ENCODE results near the gene SBNO1. TPM values are rescaled to one million over a fixed set of nuclear protein-coding genes. Genes with fewer than 3 reads are reported as not detected.

The SBNO1 gene
- total and polyA plus RNA-seq, 2 donors (not counting 3 experiments of a cell fraction or from before 2014, with no cell fraction given): 4.8 to 34.2 TPM

DNA sequence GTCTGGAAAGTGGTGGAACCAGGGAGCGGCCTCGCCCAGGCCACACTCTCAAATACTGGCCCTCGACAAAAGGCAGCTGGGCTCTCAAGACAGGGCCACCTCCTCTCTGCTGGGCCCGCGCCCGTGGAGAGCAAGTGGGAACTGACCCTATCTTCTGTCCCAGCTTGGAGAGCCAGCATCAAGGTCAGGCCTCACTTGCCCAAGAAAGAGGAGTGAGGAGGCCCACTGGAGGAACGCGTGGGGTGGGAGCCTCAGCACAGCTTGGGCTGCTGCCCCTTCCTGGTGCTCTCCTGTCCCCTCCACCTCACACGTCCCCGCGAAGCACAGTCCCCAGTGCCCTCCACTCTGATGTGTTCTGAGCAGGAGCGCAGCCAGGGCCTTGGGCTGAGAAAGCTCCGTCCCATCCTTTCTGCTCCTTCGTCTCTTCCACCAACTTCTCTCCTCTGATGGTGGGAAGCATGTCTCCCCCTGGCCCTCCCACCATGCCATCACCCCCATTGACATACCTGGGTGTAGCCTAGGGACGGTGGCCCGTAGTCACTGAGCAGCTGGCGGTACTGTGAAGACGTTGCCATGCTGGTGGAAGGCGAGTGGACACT is 97.9 kb downstream of the SBNO1 start:
- Histone ChIP-seq H3K9me3 (replicated peaks; ENCODE audit: control insufficient read depth, insufficient read depth, low read length) (no peaks in the 10 kb centered on the region), H3K4me2 (ENCODE audit: insufficient read depth, low read length) (no peak overlapping the region), H2AFZ (ENCODE audit: low read depth, low read length) (no peak overlapping the region), H3K9me1 (replicated peaks; ENCODE audit: control insufficient read depth, extremely low read depth, insufficient read depth, low read length) (no peaks in the 10 kb centered on the region), H3K9ac (replicated peaks; ENCODE audit: extremely low read depth, insufficient read depth, low read length) (no peak overlapping the region), H3K4me1 (ENCODE audit: control insufficient read depth, extremely low read depth, insufficient read depth, low read length) (peaks cover 21% of the 10 kb centered on the region), H3K27ac (ENCODE audit: insufficient read depth, low read depth, low read length) (no peak overlapping the region), H3K4me3 (replicated peaks in 1 of 3; ENCODE audit: insufficient read depth in 1 of 3, low read depth in 1 of 3, low read length in 3 of 3) (no peak overlapping the region), H4K20me1 (replicated peaks; ENCODE audit: control insufficient read depth, extremely low read depth, insufficient read depth, low read length) (no peaks in the 10 kb centered on the region), H3K27me3 (ENCODE audit: control insufficient read depth in 2 of 2, insufficient read depth in 2 of 2, low read length in 2 of 2) (no peaks in the 10 kb centered on the region), H3K79me2 (ENCODE audit: control insufficient read depth, insufficient read depth, low read length) (peaks cover 69% of the 10 kb centered on the region), H3K36me3 (ENCODE audit: control insufficient read depth in 2 of 2, extremely low read depth in 1 of 2, insufficient read depth in 2 of 2, low read length in 2 of 2) (peaks cover 12 to 38% of the 10 kb centered on the region in 2 experiments)
- no TSS peak for BruUV-seq (replicated peaks)
- ChIA-PET POLR2A (no interaction called here), CTCF (interaction anchor here (1.5 to 2.7 kb wide), 2 partner anchors 29 to 99 kb away, joined by 4 to 6 read pairs; no protein-coding TSS in a partner anchor)
- TF ChIP-seq, protein P1, sequence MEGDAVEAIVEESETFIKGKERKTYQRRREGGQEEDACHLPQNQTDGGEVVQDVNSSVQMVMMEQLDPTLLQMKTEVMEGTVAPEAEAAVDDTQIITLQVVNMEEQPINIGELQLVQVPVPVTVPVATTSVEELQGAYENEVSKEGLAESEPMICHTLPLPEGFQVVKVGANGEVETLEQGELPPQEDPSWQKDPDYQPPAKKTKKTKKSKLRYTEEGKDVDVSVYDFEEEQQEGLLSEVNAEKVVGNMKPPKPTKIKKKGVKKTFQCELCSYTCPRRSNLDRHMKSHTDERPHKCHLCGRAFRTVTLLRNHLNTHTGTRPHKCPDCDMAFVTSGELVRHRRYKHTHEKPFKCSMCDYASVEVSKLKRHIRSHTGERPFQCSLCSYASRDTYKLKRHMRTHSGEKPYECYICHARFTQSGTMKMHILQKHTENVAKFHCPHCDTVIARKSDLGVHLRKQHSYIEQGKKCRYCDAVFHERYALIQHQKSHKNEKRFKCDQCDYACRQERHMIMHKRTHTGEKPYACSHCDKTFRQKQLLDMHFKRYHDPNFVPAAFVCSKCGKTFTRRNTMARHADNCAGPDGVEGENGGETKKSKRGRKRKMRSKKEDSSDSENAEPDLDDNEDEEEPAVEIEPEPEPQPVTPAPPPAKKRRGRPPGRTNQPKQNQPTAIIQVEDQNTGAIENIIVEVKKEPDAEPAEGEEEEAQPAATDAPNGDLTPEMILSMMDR (IDR thresholded peaks at IDR 0.05; ENCODE audit: extremely low read depth in 1 of 2, insufficient read depth in 1 of 2, low read depth in 1 of 2, low read length in 2 of 2): no peak
- no peak for TF ChIP-seq FOS (IDR thresholded peaks at IDR 0.05; ENCODE audit: borderline replicate concordance, insufficient read depth, low read length)
- no peak for TF ChIP-seq POLR2A (IDR thresholded peaks at IDR 0.05; ENCODE audit: low read depth, low read length)
- TF ChIP-seq GATA2 (IDR thresholded peaks at IDR 0.05; ENCODE audit: insufficient read depth, insufficient read length, low read depth, low read length): no peak
- TF ChIP-seq EZH2 (IDR thresholded peaks at IDR 0.05; ENCODE audit: borderline replicate concordance, low read depth, low read length, severe bottlenecking): no peak
- TF ChIP-seq MYC (IDR thresholded peaks at IDR 0.05; ENCODE audit: low read depth, low read length): no peak
- no peak for TF ChIP-seq POLR2AphosphoS5 (IDR thresholded peaks at IDR 0.05; ENCODE audit: insufficient read depth, low read depth, low read length)
- TF ChIP-seq JUN (IDR thresholded peaks at IDR 0.05; ENCODE audit: borderline replicate concordance, insufficient read depth, insufficient read length, low read depth): no peak
- TF ChIP-seq, protein P2, sequence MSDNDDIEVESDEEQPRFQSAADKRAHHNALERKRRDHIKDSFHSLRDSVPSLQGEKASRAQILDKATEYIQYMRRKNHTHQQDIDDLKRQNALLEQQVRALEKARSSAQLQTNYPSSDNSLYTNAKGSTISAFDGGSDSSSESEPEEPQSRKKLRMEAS (IDR thresholded peaks at IDR 0.05; ENCODE audit: insufficient read depth, insufficient read length): no peak
- FAIRE-seq: no peak
- DNase-seq (ENCODE audit: low read depth, low spot score): no peak
- dilution Hi-C loops (cut with MboI; ENCODE audit: extremely low pct_ligation_motif_present, low sequenced_read_pairs): no loop called here
- intact Hi-C loops (cut with micrococcal nuclease): no loop called here
